ENCODE data around the gene THADA. TPM values are rescaled to one million over a fixed set of nuclear protein-coding genes. Genes with fewer than 3 reads are reported as not detected.

The THADA gene
- total and polyA plus RNA-seq, 2 donors (not counting 3 experiments of a cell fraction or from before 2014, with no cell fraction given), result 22.6 to 25.3 TPM

- Histone ChIP-seq H2AFZ (ENCODE audit: low read depth, low read length) (no peak overlapping the region), H3K27me3 (ENCODE audit: control insufficient read depth in 2 of 2, insufficient read depth in 2 of 2, low read length in 2 of 2) (no peaks in the 10 kb centered on the region), H3K9me3 (replicated peaks; ENCODE audit: control insufficient read depth, insufficient read depth, low read length) (no peaks in the 10 kb centered on the region), H4K20me1 (replicated peaks; ENCODE audit: control insufficient read depth, extremely low read depth, insufficient read depth, low read length) (no peaks in the 10 kb centered on the region), H3K79me2 (ENCODE audit: control insufficient read depth, insufficient read depth, low read length) (no peaks in the 10 kb centered on the region), H3K36me3 (ENCODE audit: control insufficient read depth in 2 of 2, extremely low read depth in 1 of 2, insufficient read depth in 2 of 2, low read length in 2 of 2) (no peaks in the 10 kb centered on the region), H3K9ac (replicated peaks; ENCODE audit: extremely low read depth, insufficient read depth, low read length) (no peak overlapping the region), H3K9me1 (replicated peaks; ENCODE audit: control insufficient read depth, extremely low read depth, insufficient read depth, low read length) (no peaks in the 10 kb centered on the region), H3K4me2 (ENCODE audit: insufficient read depth, low read length) (no peak overlapping the region), H3K27ac (ENCODE audit: insufficient read depth, low read depth, low read length) (peak overlapping the region; percentile 46), H3K4me1 (ENCODE audit: control insufficient read depth, extremely low read depth, insufficient read depth, low read length) (peaks cover 13% of the 10 kb centered on the region), H3K4me3 (replicated peaks in 1 of 3; ENCODE audit: insufficient read depth in 1 of 3, low read depth in 1 of 3, low read length in 3 of 3) (no peak overlapping the region)
- TF ChIP-seq FOS (IDR thresholded peaks at IDR 0.05; ENCODE audit: borderline replicate concordance, insufficient read depth, low read length), result peak; percentile 63
- peak; percentile 90 for TF ChIP-seq GATA2 (IDR thresholded peaks at IDR 0.05; ENCODE audit: insufficient read depth, insufficient read length, low read depth, low read length)
- no peak for TF ChIP-seq CTCF (IDR thresholded peaks at IDR 0.05; ENCODE audit: extremely low read depth in 1 of 2, insufficient read depth in 1 of 2, low read depth in 1 of 2, low read length in 2 of 2)
- TF ChIP-seq EZH2 (IDR thresholded peaks at IDR 0.05; ENCODE audit: borderline replicate concordance, low read depth, low read length, severe bottlenecking), result no peak
- no peak for TF ChIP-seq MAX (IDR thresholded peaks at IDR 0.05; ENCODE audit: insufficient read depth, insufficient read length)
- no peak for TF ChIP-seq JUN (IDR thresholded peaks at IDR 0.05; ENCODE audit: borderline replicate concordance, insufficient read depth, insufficient read length, low read depth)
- TF ChIP-seq MYC (IDR thresholded peaks at IDR 0.05; ENCODE audit: low read depth, low read length), result no peak
- no peak for TF ChIP-seq POLR2AphosphoS5 (IDR thresholded peaks at IDR 0.05; ENCODE audit: insufficient read depth, low read depth, low read length)
- no peak for TF ChIP-seq POLR2A (IDR thresholded peaks at IDR 0.05; ENCODE audit: low read depth, low read length)
- ChIA-PET POLR2A (no interaction called here), CTCF (interaction anchor here (0.5 to 0.7 kb wide), 3 partner anchors 10 to 198 kb away, joined by 3 to 4 read pairs (median 3); no protein-coding TSS in a partner anchor)
- DNase-seq (ENCODE audit: low read depth, low spot score), result peak; percentile 57
- dilution Hi-C loops (cut with MboI; ENCODE audit: extremely low pct_ligation_motif_present, low sequenced_read_pairs) (no loop called here), intact Hi-C loops (cut with micrococcal nuclease) (no loop called here)
- no TSS peak for BruUV-seq (replicated peaks)
- no peak for FAIRE-seq
These were observed 156.8 kb downstream of the THADA start for GRCh38 chr2:43438858-43439655.

Measured in endothelial cell of umbilical vein (primary cell).